ENCODE data around the gene SMG7.

SMG7 gene

GRCh38 chr1:183508694-183509093, 36.4 kb downstream of the SMG7 start:
- Histone ChIP-seq H3K4me3 (ENCODE audit: low read depth in 1 of 2, low read length in 2 of 2) (no peak overlapping the region), H3K27me3 (ENCODE audit: control insufficient read depth in 1 of 2, insufficient read depth in 2 of 2, low read length in 2 of 2) (no peaks in the 10 kb centered on the region)

GRCh38 chr1:183512450-183512849, 40.2 kb downstream of the SMG7 start:
- H3K27me3 ChIP-seq (ENCODE audit: control insufficient read depth in 1 of 2, insufficient read depth in 2 of 2, low read length in 2 of 2), result no peaks in the 10 kb centered on the region
- H3K9me3 ChIP-seq (ENCODE audit: control insufficient read depth in 1 of 2, low read length in 2 of 2), result no peaks in the 10 kb centered on the region
- no peak overlapping the region for H3K9ac ChIP-seq (ENCODE audit: low read depth in 1 of 2, low read length in 2 of 2)
- H3K4me1 ChIP-seq (ENCODE audit: control insufficient read depth in 1 of 2, insufficient read depth in 2 of 2, low read length in 2 of 2), result peaks cover 0 to 13% of the 10 kb centered on the region in 2 donors
- no peak overlapping the region for H3K4me3 ChIP-seq (ENCODE audit: low read depth in 1 of 2, low read length in 2 of 2)
- H3K27ac ChIP-seq (ENCODE audit: low read depth, low read length), result no peak overlapping the region
- peaks cover 5 to 8% of the 10 kb centered on the region in 2 donors for H3K36me3 ChIP-seq (ENCODE audit: control insufficient read depth in 1 of 2, insufficient read depth in 2 of 2, low read length in 2 of 2)

More at GRCh38 chr1:183508694-183509093, 36.4 kb downstream of the SMG7 start:
- no peaks in the 10 kb centered on the region for H3K36me3 ChIP-seq (ENCODE audit: control insufficient read depth in 1 of 2, insufficient read depth in 2 of 2, low read length in 2 of 2)
- no peak overlapping the region for H3K9ac ChIP-seq (ENCODE audit: low read depth in 1 of 2, low read length in 2 of 2)
- H3K9me3 ChIP-seq (ENCODE audit: control insufficient read depth in 1 of 2, low read length in 2 of 2), result no peaks in the 10 kb centered on the region
- peaks cover 0 to 10% of the 10 kb centered on the region in 2 donors for H3K4me1 ChIP-seq (ENCODE audit: control insufficient read depth in 1 of 2, insufficient read depth in 2 of 2, low read length in 2 of 2)
- no peak overlapping the region for H3K27ac ChIP-seq (ENCODE audit: low read depth, low read length)

- no peaks in the 10 kb centered on the region for H3K27me3 ChIP-seq (ENCODE audit: control insufficient read depth in 1 of 2, insufficient read depth in 2 of 2, low read length in 2 of 2)
- no peaks in the 10 kb centered on the region for H3K9me3 ChIP-seq (ENCODE audit: control insufficient read depth in 1 of 2, low read length in 2 of 2)
- H3K4me3 ChIP-seq (ENCODE audit: low read depth in 1 of 2, low read length in 2 of 2), result no peak overlapping the region
- H3K36me3 ChIP-seq (ENCODE audit: control insufficient read depth in 1 of 2, insufficient read depth in 2 of 2, low read length in 2 of 2), result peaks cover 11 to 23% of the 10 kb centered on the region in 2 donors
- no peak overlapping the region for H3K27ac ChIP-seq (ENCODE audit: low read depth, low read length)
- peaks cover 0 to 13% of the 10 kb centered on the region in 2 donors for H3K4me1 ChIP-seq (ENCODE audit: control insufficient read depth in 1 of 2, insufficient read depth in 2 of 2, low read length in 2 of 2)
- H3K9ac ChIP-seq (ENCODE audit: low read depth in 1 of 2, low read length in 2 of 2), result no peak overlapping the region
Measured at GRCh38 chr1:183514235-183514634, 41.9 kb downstream of the SMG7 start.

- Histone ChIP-seq H3K4me1 (ENCODE audit: control insufficient read depth in 1 of 2, insufficient read depth in 2 of 2, low read length in 2 of 2) (peaks cover 0 to 13% of the 10 kb centered on the region in 2 donors), H3K27me3 (ENCODE audit: control insufficient read depth in 1 of 2, insufficient read depth in 2 of 2, low read length in 2 of 2) (no peaks in the 10 kb centered on the region), H3K36me3 (ENCODE audit: control insufficient read depth in 1 of 2, insufficient read depth in 2 of 2, low read length in 2 of 2) (peaks cover 14 to 27% of the 10 kb centered on the region in 2 donors), H3K4me3 (ENCODE audit: low read depth in 1 of 2, low read length in 2 of 2) (no peak overlapping the region), H3K9ac (ENCODE audit: low read depth in 1 of 2, low read length in 2 of 2) (no peak overlapping the region), H3K9me3 (ENCODE audit: control insufficient read depth in 1 of 2, low read length in 2 of 2) (no peaks in the 10 kb centered on the region), H3K27ac (ENCODE audit: low read depth, low read length) (no peak overlapping the region)
Measured at GRCh38 chr1:183515002-183515689, 42.8 kb downstream of the SMG7 start.

GRCh38 chr1:183516725-183517124, 44.4 kb downstream of the SMG7 start:
- Histone ChIP-seq H3K36me3 (ENCODE audit: control insufficient read depth in 1 of 2, insufficient read depth in 2 of 2, low read length in 2 of 2) (peaks cover 14 to 38% of the 10 kb centered on the region in 2 donors), H3K27ac (ENCODE audit: low read depth, low read length) (no peak overlapping the region), H3K4me1 (ENCODE audit: control insufficient read depth in 1 of 2, insufficient read depth in 2 of 2, low read length in 2 of 2) (peaks cover 0 to 13% of the 10 kb centered on the region in 2 donors), H3K27me3 (ENCODE audit: control insufficient read depth in 1 of 2, insufficient read depth in 2 of 2, low read length in 2 of 2) (no peaks in the 10 kb centered on the region), H3K9me3 (ENCODE audit: control insufficient read depth in 1 of 2, low read length in 2 of 2) (no peaks in the 10 kb centered on the region), H3K9ac (ENCODE audit: low read depth in 1 of 2, low read length in 2 of 2) (no peak overlapping the region), H3K4me3 (ENCODE audit: low read depth in 1 of 2, low read length in 2 of 2) (no peak overlapping the region)

- no peaks in the 10 kb centered on the region for H3K27me3 ChIP-seq (ENCODE audit: control insufficient read depth in 1 of 2, insufficient read depth in 2 of 2, low read length in 2 of 2)
- H3K9me3 ChIP-seq (ENCODE audit: control insufficient read depth in 1 of 2, low read length in 2 of 2), result no peaks in the 10 kb centered on the region
- H3K9ac ChIP-seq (ENCODE audit: low read depth in 1 of 2, low read length in 2 of 2), result no peak overlapping the region
- no peak overlapping the region for H3K4me3 ChIP-seq (ENCODE audit: low read depth in 1 of 2, low read length in 2 of 2)
- H3K36me3 ChIP-seq (ENCODE audit: control insufficient read depth in 1 of 2, insufficient read depth in 2 of 2, low read length in 2 of 2), result peaks cover 14 to 38% of the 10 kb centered on the region in 2 donors
- H3K4me1 ChIP-seq (ENCODE audit: control insufficient read depth in 1 of 2, insufficient read depth in 2 of 2, low read length in 2 of 2), result peaks cover 0 to 13% of the 10 kb centered on the region in 2 donors
- H3K27ac ChIP-seq (ENCODE audit: low read depth, low read length), result no peak overlapping the region
Measured at GRCh38 chr1:183517401-183517800, 45.1 kb downstream of the SMG7 start.

GRCh38 chr1:183520379-183520778, 48.1 kb downstream of the SMG7 start:
- Histone ChIP-seq H3K27me3 (ENCODE audit: control insufficient read depth in 1 of 2, insufficient read depth in 2 of 2, low read length in 2 of 2) (no peaks in the 10 kb centered on the region), H3K4me1 (ENCODE audit: control insufficient read depth in 1 of 2, insufficient read depth in 2 of 2, low read length in 2 of 2) (no peaks in the 10 kb centered on the region), H3K27ac (ENCODE audit: low read depth, low read length) (no peak overlapping the region), H3K4me3 (ENCODE audit: low read depth in 1 of 2, low read length in 2 of 2) (no peak overlapping the region), H3K36me3 (ENCODE audit: control insufficient read depth in 1 of 2, insufficient read depth in 2 of 2, low read length in 2 of 2) (peaks cover 14 to 38% of the 10 kb centered on the region in 2 donors), H3K9ac (ENCODE audit: low read depth in 1 of 2, low read length in 2 of 2) (no peak overlapping the region), H3K9me3 (ENCODE audit: control insufficient read depth in 1 of 2, low read length in 2 of 2) (no peaks in the 10 kb centered on the region)

- no peaks in the 10 kb centered on the region for H3K4me1 ChIP-seq (ENCODE audit: control insufficient read depth in 1 of 2, insufficient read depth in 2 of 2, low read length in 2 of 2)
- no peaks in the 10 kb centered on the region for H3K27me3 ChIP-seq (ENCODE audit: control insufficient read depth in 1 of 2, insufficient read depth in 2 of 2, low read length in 2 of 2)
- peaks cover 14 to 40% of the 10 kb centered on the region in 2 donors for H3K36me3 ChIP-seq (ENCODE audit: control insufficient read depth in 1 of 2, insufficient read depth in 2 of 2, low read length in 2 of 2)
- no peak overlapping the region for H3K9ac ChIP-seq (ENCODE audit: low read depth in 1 of 2, low read length in 2 of 2)
- H3K27ac ChIP-seq (ENCODE audit: low read depth, low read length), result no peak overlapping the region
- no peaks in the 10 kb centered on the region for H3K9me3 ChIP-seq (ENCODE audit: control insufficient read depth in 1 of 2, low read length in 2 of 2)
- H3K4me3 ChIP-seq (ENCODE audit: low read depth in 1 of 2, low read length in 2 of 2), result no peak overlapping the region
Measured at GRCh38 chr1:183522104-183522503, 49.8 kb downstream of the SMG7 start.

GRCh38 chr1:183528577-183528976, 56.3 kb downstream of the SMG7 start:
- Histone ChIP-seq H3K9me3 (ENCODE audit: control insufficient read depth in 1 of 2, low read length in 2 of 2) (no peaks in the 10 kb centered on the region), H3K27ac (ENCODE audit: low read depth, low read length) (no peak overlapping the region), H3K9ac (ENCODE audit: low read depth in 1 of 2, low read length in 2 of 2) (no peak overlapping the region), H3K4me1 (ENCODE audit: control insufficient read depth in 1 of 2, insufficient read depth in 2 of 2, low read length in 2 of 2) (no peaks in the 10 kb centered on the region), H3K36me3 (ENCODE audit: control insufficient read depth in 1 of 2, insufficient read depth in 2 of 2, low read length in 2 of 2) (peaks cover 14 to 55% of the 10 kb centered on the region in 2 donors), H3K4me3 (ENCODE audit: low read depth in 1 of 2, low read length in 2 of 2) (no peak overlapping the region), H3K27me3 (ENCODE audit: control insufficient read depth in 1 of 2, insufficient read depth in 2 of 2, low read length in 2 of 2) (no peaks in the 10 kb centered on the region)

- peaks cover 17 to 83% of the 10 kb centered on the region in 2 donors for H3K36me3 ChIP-seq (ENCODE audit: control insufficient read depth in 1 of 2, insufficient read depth in 2 of 2, low read length in 2 of 2)
- no peaks in the 10 kb centered on the region for H3K27me3 ChIP-seq (ENCODE audit: control insufficient read depth in 1 of 2, insufficient read depth in 2 of 2, low read length in 2 of 2)
- H3K27ac ChIP-seq (ENCODE audit: low read depth, low read length), result no peak overlapping the region
Measured at GRCh38 chr1:183533617-183534174, 61.4 kb downstream of the SMG7 start.

More at GRCh38 chr1:183533617-183534174, 61.4 kb downstream of the SMG7 start:
- Histone ChIP-seq H3K4me3 (ENCODE audit: low read depth in 1 of 2, low read length in 2 of 2) (no peak overlapping the region), H3K9me3 (ENCODE audit: control insufficient read depth in 1 of 2, low read length in 2 of 2) (no peaks in the 10 kb centered on the region), H3K9ac (ENCODE audit: low read depth in 1 of 2, low read length in 2 of 2) (no peak overlapping the region), H3K4me1 (ENCODE audit: control insufficient read depth in 1 of 2, insufficient read depth in 2 of 2, low read length in 2 of 2) (no peaks in the 10 kb centered on the region)

All from duodenal mucosa (tissue), 2 donors.